Measurements from ENCODE around the gene LRRFIP2. TPM values are rescaled to one million over a fixed set of nuclear protein-coding genes. Genes with fewer than 3 reads are reported as not detected.

The LRRFIP2 gene
- total and polyA plus RNA-seq, 2 of the 8 experiments (the other 6 are each of a cell fraction or from before 2014, with no cell fraction given) = 8.8 to 25.6 TPM

DNA sequence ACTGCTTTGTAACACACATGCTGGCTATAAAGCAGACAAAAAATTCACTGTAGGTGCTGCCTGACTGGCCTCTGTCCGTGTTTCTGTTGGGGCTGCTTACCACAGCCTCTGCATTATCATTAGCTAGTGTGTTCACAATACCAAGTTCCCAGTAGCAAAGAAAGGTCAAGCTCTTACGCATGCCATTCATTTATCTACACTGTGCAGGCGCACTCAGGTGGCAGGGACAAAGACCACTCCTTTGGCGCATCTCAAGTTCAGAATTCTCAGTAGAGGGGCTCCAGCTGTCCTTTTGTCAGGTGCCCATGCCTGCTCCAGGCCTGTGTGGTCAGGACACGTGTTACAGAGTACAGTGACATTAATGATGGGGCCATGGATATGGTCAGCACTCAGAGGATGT, 158.7 kb downstream of the LRRFIP2 start (continued):
- TF ChIP-seq SP4 (IDR thresholded peaks at IDR 0.05; ENCODE audit: low read length) (no peak), BCL11A (IDR thresholded peaks at IDR 0.05; ENCODE audit: low read depth in 2 of 2, low read length in 2 of 2) (no peak), POLR2A (IDR thresholded peaks at IDR 0.05; ENCODE audit: control extremely low read depth in 1 of 2, low read depth in 2 of 2, low read length in 2 of 2) (no peak), SAP30 (IDR thresholded peaks at IDR 0.05; ENCODE audit: insufficient read depth, insufficient replicate concordance, low read length) (no peak)
